Frontal cortex (tissue), 4 donors: Measurements from ENCODE around the gene ASCL1. TPM values are rescaled to one million over a fixed set of nuclear protein-coding genes. Genes with fewer than 3 reads are reported as not detected.
A peak's percentile ranks its signal among the peaks of the same experiment; 100 is the strongest.

Source experiments
- DNase-seq, 2 donors: peaks; one replicate each; pipeline ENCODE4 v3.0.0; 2012; ENCODE audit warnings: low spot score in 2 of 2
- FAIRE-seq: peaks from 2 replicates; lab custom pipeline; 2012; peaks lifted over from hg19 to GRCh38; lab: Jason Lieb, UNC
- total RNA-seq: library from RNA; depleted of rRNA; stranded (reverse); fragments of >200 nt; gene quantifications from one replicate; pipeline ENCODE4 v1.2.3, GENCODE V29; 2014
- donor health status: control.
- donor health status: control.
- donor health status: control.

The ASCL1 gene
- total RNA-seq, 1 donor from 2014 or later = 8.2 TPM

- no peak for FAIRE-seq
- DNase-seq = no peak
These were observed 6.4 kb upstream of the ASCL1 start for GRCh38 chr12:102950950-102951619.

GRCh38 chr12:102951841-102952240, 5.6 kb upstream of the ASCL1 start:
- FAIRE-seq (no peak), DNase-seq (no peak)

GRCh38 chr12:102953221-102953620, 4.3 kb upstream of the ASCL1 start:
- DNase-seq = no peak
- FAIRE-seq = no peak

GRCh38 chr12:102954134-102954533, 3.3 kb upstream of the ASCL1 start:
- DNase-seq = no peak
- no peak for FAIRE-seq

GRCh38 chr12:102955926-102956737, 1.3 kb upstream of the ASCL1 start:
- FAIRE-seq (no peak), DNase-seq (peak; percentile 50 to 58)

GRCh38 chr12:102956738-102957327, 641 bp upstream of the ASCL1 start:
- DNase-seq (peak in 1 of 2 donors; percentile 24), FAIRE-seq (no peak)

- FAIRE-seq = no peak
- DNase-seq = peak in 1 of 2 donors; percentile 48
These were observed 777 bp downstream of the ASCL1 start for GRCh38 chr12:102958073-102958829.

GRCh38 chr12:102958830-102959176, 1.3 kb downstream of the ASCL1 start:
- DNase-seq (no peak), FAIRE-seq (no peak)

- peak in 1 of 2 donors; percentile 17 for DNase-seq
- FAIRE-seq = no peak
These were observed 1.9 kb downstream of the ASCL1 start for GRCh38 chr12:102959391-102959790.

- no peak for FAIRE-seq
- peak in 1 of 2 donors; percentile 31 for DNase-seq
These were observed 3.4 kb downstream of the ASCL1 start for GRCh38 chr12:102960766-102961465.

- FAIRE-seq (no peak), DNase-seq (no peak)
These were observed 4.0 kb downstream of the ASCL1 start for GRCh38 chr12:102961466-102961855.

- FAIRE-seq = no peak
- no peak for DNase-seq
These were observed 5.1 kb downstream of the ASCL1 start for GRCh38 chr12:102962532-102962931.

GRCh38 chr12:102962986-102963385, 5.5 kb downstream of the ASCL1 start:
- DNase-seq = no peak
- FAIRE-seq = no peak

- DNase-seq (no peak), FAIRE-seq (no peak)
These were observed 6.3 kb downstream of the ASCL1 start for GRCh38 chr12:102963796-102964195.

- FAIRE-seq = no peak
- DNase-seq = no peak
These were observed 7.4 kb downstream of the ASCL1 start for GRCh38 chr12:102964872-102965271.

GRCh38 chr12:102965281-102966155, 8.0 kb downstream of the ASCL1 start:
- no peak for FAIRE-seq
- DNase-seq = peak; percentile 28 to 48

- FAIRE-seq (no peak), DNase-seq (no peak)
These were observed 8.9 kb downstream of the ASCL1 start for GRCh38 chr12:102966200-102966863.

- FAIRE-seq = no peak
- DNase-seq = no peak
These were observed 13.3 kb downstream of the ASCL1 start for GRCh38 chr12:102970780-102971179.
